IMR-90 (cell line): ENCODE data around the gene PGK1. TPM values are rescaled to one million over a fixed set of nuclear protein-coding genes. Genes with fewer than 3 reads are reported as not detected.

Experiments
- ATAC-seq: fragments of 200-7000 bp; cut with Tn5 transposase; 2 replicates; pipeline ENCODE4 v1.9.1; 2020; ENCODE audit warnings: low read depth, mild to moderate bottlenecking, moderate library complexity
- BruUV-seq: library from RNA; stranded (reverse); fragments of 400-500 nt; replicated peaks from 2 replicates; lab custom pipeline; 2021; lab: Mats Ljungman, UMichigan
- CTCF ChIA-PET: fragments of 300-600 bp; formaldehyde crosslinking; extraction: SDS; loops from one replicate; lab custom pipeline; 2021; ENCODE audit warnings: antibody characterized with exemption; lab: Yijun Ruan, JAX
- POLR2A ChIA-PET: fragments of 300-600 bp; sonication (Branson Sonifier 250); formaldehyde crosslinking; loops from one replicate; lab custom pipeline; 2022; ENCODE audit warnings: antibody characterized with exemption; ENCODE audit not compliant: unreplicated experiment; lab: Charles Lee
- DNase-seq: peaks from one replicate; pipeline ENCODE4 v3.0.0; 2013
- H2AFZ ChIP-seq: replicated peaks from 2 replicates; pipeline ENCODE3; 2013; ENCODE audit warnings: low read length, mild to moderate bottlenecking; ENCODE audit not compliant: poor library complexity
- H2AK5ac ChIP-seq: 2 replicates; pipeline ENCODE4 v1.6.1; 2013; ENCODE audit warnings: low read depth, low read length, inconsistent platforms
- H2AK9ac ChIP-seq: replicated peaks from 2 replicates; pipeline ENCODE3; 2013; ENCODE audit warnings: mild to moderate bottlenecking, low read depth, low read length, moderate library complexity; ENCODE audit not compliant: poor library complexity
- H2BK120ac ChIP-seq: 2 replicates; pipeline ENCODE4 v1.6.1; 2013; ENCODE audit warnings: low read depth, low read length, inconsistent platforms
- H2BK15ac ChIP-seq: 3 replicates; pipeline ENCODE4 v1.6.1; 2013; ENCODE audit warnings: low read depth, low read length, inconsistent platforms
- H2BK20ac ChIP-seq: 2 replicates; pipeline ENCODE4 v1.6.1; 2013; ENCODE audit warnings: low read depth, mild to moderate bottlenecking, inconsistent platforms, low read length, moderate library complexity
- H2BK5ac ChIP-seq: 2 replicates; pipeline ENCODE4 v1.6.1; 2013; ENCODE audit warnings: mild to moderate bottlenecking, low read depth, low read length, inconsistent platforms; ENCODE audit not compliant: poor library complexity, severe bottlenecking
- H3K14ac ChIP-seq: replicated peaks from 2 replicates; pipeline ENCODE4 v1.6.1; 2013; ENCODE audit warnings: low read depth, low read length, inconsistent platforms
- H3K18ac ChIP-seq: 2 replicates; pipeline ENCODE4 v1.6.1; 2013; ENCODE audit warnings: low read depth, low read length, control low read depth
- H3K23ac ChIP-seq: 2 replicates; pipeline ENCODE4 v1.6.1; 2013; ENCODE audit warnings: low read depth, low read length, inconsistent platforms
- H3K27ac ChIP-seq: 2 replicates; pipeline ENCODE4 v1.5.1; 2013; ENCODE audit warnings: mild to moderate bottlenecking, control low read depth, low read length; ENCODE audit not compliant: insufficient read depth
- H3K27me3 ChIP-seq: 2 replicates; pipeline ENCODE4 v1.6.1; 2013; ENCODE audit warnings: low read length; ENCODE audit not compliant: control insufficient read depth, insufficient read depth
- H3K36me3 ChIP-seq: 2 replicates; pipeline ENCODE4 v1.6.1; 2013; ENCODE audit warnings: low read length, mixed read lengths; ENCODE audit not compliant: control insufficient read depth, insufficient read depth
- H3K4ac ChIP-seq: 2 replicates; pipeline ENCODE4 v1.6.1; 2013; ENCODE audit warnings: low read depth, low read length, inconsistent platforms
- H3K4me1 ChIP-seq: 2 replicates; pipeline ENCODE4 v1.6.1; 2013; ENCODE audit warnings: low read length, mixed read lengths; ENCODE audit not compliant: control insufficient read depth, insufficient read depth
- H3K4me2 ChIP-seq: 2 replicates; pipeline ENCODE4 v1.6.1; 2013; ENCODE audit warnings: low read depth, mild to moderate bottlenecking, control low read depth, low read length, moderate library complexity
- H3K4me3 ChIP-seq: 2 replicates; pipeline ENCODE4 v1.5.1; 2013; ENCODE audit warnings: low read depth, mild to moderate bottlenecking, control low read depth, low read length, moderate library complexity; ENCODE audit not compliant: insufficient read depth
- H3K56ac ChIP-seq: 2 replicates; pipeline ENCODE4 v1.6.1; 2013; ENCODE audit warnings: low read length, inconsistent platforms; ENCODE audit not compliant: insufficient read depth; ENCODE audit errors: extremely low read depth
- H3K79me1 ChIP-seq, 2 experiments: 2 replicates each; pipeline ENCODE4 v1.6.1; 2013; ENCODE audit warnings: low read length in 2 of 2, inconsistent platforms in 1 of 2, low read depth in 1 of 2
- H3K9ac ChIP-seq: 2 replicates; pipeline ENCODE4 v1.6.1; 2013; ENCODE audit warnings: low read depth, low read length, control low read depth
- H3K9me1 ChIP-seq: 2 replicates; pipeline ENCODE4 v1.6.1; 2013; ENCODE audit warnings: low read length, inconsistent platforms; ENCODE audit not compliant: insufficient read depth
- H3K9me3 ChIP-seq: 2 replicates; pipeline ENCODE4 v1.6.1; 2013; ENCODE audit warnings: low read length; ENCODE audit not compliant: control insufficient read depth, insufficient read depth
- H4K20me1 ChIP-seq: 2 replicates; pipeline ENCODE4 v1.6.1; 2013; ENCODE audit warnings: low read length, inconsistent platforms; ENCODE audit not compliant: insufficient read depth
- H4K5ac ChIP-seq: 2 replicates; pipeline ENCODE4 v1.6.1; 2013; ENCODE audit warnings: mild to moderate bottlenecking, low read depth, low read length, control low read depth
- H4K8ac ChIP-seq, 2 experiments: 2 replicates each; pipeline ENCODE4 v1.6.1; 2013; ENCODE audit warnings: low read depth in 2 of 2, low read length in 2 of 2, control low read depth in 1 of 2, inconsistent platforms in 1 of 2
- H4K91ac ChIP-seq: 2 replicates; pipeline ENCODE4 v1.6.1; 2013; ENCODE audit warnings: low read depth, low read length, inconsistent platforms; ENCODE audit not compliant: insufficient read depth
- BHLHE40 ChIP-seq: fragments of 150-350 bp; IDR thresholded peaks from 2 replicates; pipeline ENCODE4 v1.6.1; 2016; ENCODE audit warnings: mild to moderate bottlenecking, low read depth, low read length
- CEBPB ChIP-seq: IDR thresholded peaks from 2 replicates; pipeline ENCODE4 v1.6.1; 2012; ENCODE audit warnings: low read depth, low read length, improper control_type of control experiment
- CHD1 ChIP-seq: IDR thresholded peaks from 2 replicates; pipeline ENCODE4 v1.6.1; 2012; ENCODE audit warnings: low read depth, low read length, improper control_type of control experiment
- CTCF ChIP-seq: conservative IDR thresholded peaks from 2 replicates; pipeline ENCODE4 v1.5.1; 2012; ENCODE audit warnings: mild to moderate bottlenecking, low read depth, low read length, improper control_type of control experiment
- FOS ChIP-seq: fragments of 150-350 bp; IDR thresholded peaks from 2 replicates; pipeline ENCODE4 v1.6.1; 2016; ENCODE audit warnings: low read depth, low read length
- POLR2A ChIP-seq: IDR thresholded peaks from 2 replicates; pipeline ENCODE4 v1.6.1; 2012; ENCODE audit warnings: mild to moderate bottlenecking, low read depth, low read length
- RAD21 ChIP-seq: IDR thresholded peaks from 2 replicates; pipeline ENCODE4 v1.6.1; 2012; ENCODE audit warnings: low read length, improper control_type of control experiment
- SMC3 ChIP-seq: fragments of 150-350 bp; IDR thresholded peaks from 2 replicates; pipeline ENCODE4 v1.6.1; 2016; ENCODE audit warnings: low read depth, mild to moderate bottlenecking, antibody characterized with exemption, low read length, moderate library complexity
- WGBS, 2 experiments: methylation state at CpG; one replicate each; pipeline versions ENCODE4 v1.1.5 to v1.1.7; 2013; ENCODE audit warnings: missing lambda C conversion rate in 2 of 2; ENCODE audit not compliant: insufficient read length in 1 of 2; ENCODE audit errors: extremely low coverage in 2 of 2; 5-methylcytosine and 5-hydroxymethylcytosine counted together
- dilution Hi-C: fragments of 300-500 bp; cut with HindIII; formaldehyde crosslinking; loops from one replicate; pipeline ENCODE4 v1.14.3; 2018; ENCODE audit warnings: low sequenced_read_pairs; ENCODE audit not compliant: unreplicated experiment
- in situ Hi-C: fragments of 300-500 bp; cut with MboI; formaldehyde crosslinking; loops from 3 replicates; pipeline ENCODE4 v1.14.3; 2019; ENCODE audit warnings: low sequenced_read_pairs, inconsistent platforms, mixed read lengths
- intact Hi-C: fragments of 100-400 bp; cut with micrococcal nuclease; formaldehyde crosslinking; loops from 2 replicates; pipeline ENCODE4 v1.10.0; 2022
- polyA plus RNA-seq, 3 experiments: library from polyadenylated mRNA; depleted of rRNA; stranded (reverse); fragments of >200 nt; gene quantifications; 2 replicates each; pipeline ENCODE4 v1.2.3, GENCODE V29; 2012; ENCODE audit warnings: low replicate concordance in 1 of 3
- total RNA-seq: library from RNA; depleted of rRNA; stranded (reverse); fragments of >200 nt; gene quantifications from 2 replicates; pipeline ENCODE4 v1.2.3, GENCODE V29; 2012
- TF ChIP-seq, protein P1 (sequence below): fragments of 150-350 bp; IDR thresholded peaks from 2 replicates; pipeline ENCODE4 v1.6.1; 2016; ENCODE audit warnings: low read depth, mild to moderate bottlenecking, low read length, moderate library complexity, borderline replicate concordance

Gene PGK1
- total and polyA plus RNA-seq, 2 of the 4 experiments (the other 2 are of a cell fraction) = 498 to 744 TPM

GRCh38 chrX:78066110-78066509, 37.9 kb upstream of the PGK1 start:
- in situ Hi-C loops (no loop called here), intact Hi-C loops (no loop called here), dilution Hi-C loops (no loop called here)
- ATAC-seq (peak; percentile 31), DNase-seq (peak; percentile 76)
- no peak overlapping the region for H3K9ac ChIP-seq
- H3K14ac ChIP-seq = no peak overlapping the region
- H2AK5ac ChIP-seq = 0 out of 2 replicates have a peak overlapping the region, but pooled peaks have one; percentile 47
- no peak overlapping the region for H3K4me3 ChIP-seq
- no CpG with 5 or more reads among the region's 1 CpG for whole genome bisulfite sequencing, 2 experiments
- H2BK120ac ChIP-seq = peak overlapping the region; percentile 76
- H3K4ac ChIP-seq = 0 out of 2 replicates have a peak overlapping the region, but pooled peaks have one; percentile 39
- H2BK15ac ChIP-seq = 0 out of 3 replicates have a peak overlapping the region, but pooled peaks have one; percentile 10
- ChIA-PET POLR2A (no interaction called here), CTCF (interaction anchor here (0.6 kb wide), 1 partner anchor 37 kb away, joined by 3 read pairs; no protein-coding TSS in a partner anchor)
- H3K4me2 ChIP-seq = 0 out of 2 replicates have a peak overlapping the region, but pooled peaks have one; percentile 9
- peaks cover 6% of the 10 kb centered on the region for H3K4me1 ChIP-seq
- H4K8ac ChIP-seq = peak overlapping the region; percentile 44 to 85; a peak in 1 of 4 replicates
- H3K27ac ChIP-seq = peak overlapping the region; percentile 77; the same call in 1 of the 2 replicates
- no peak overlapping the region; the same call in 1 of the 2 replicates for H3K23ac ChIP-seq
- no TSS peak for BruUV-seq
- peak overlapping the region; percentile 73; the same call in 1 of the 2 replicates for H2BK20ac ChIP-seq
- TF ChIP-seq FOS (no peak), CEBPB (no peak), RAD21 (no peak), BHLHE40 (no peak), CHD1 (no peak), CTCF (no peak), POLR2A (no peak), SMC3 (no peak)
- TF ChIP-seq, protein P1, sequence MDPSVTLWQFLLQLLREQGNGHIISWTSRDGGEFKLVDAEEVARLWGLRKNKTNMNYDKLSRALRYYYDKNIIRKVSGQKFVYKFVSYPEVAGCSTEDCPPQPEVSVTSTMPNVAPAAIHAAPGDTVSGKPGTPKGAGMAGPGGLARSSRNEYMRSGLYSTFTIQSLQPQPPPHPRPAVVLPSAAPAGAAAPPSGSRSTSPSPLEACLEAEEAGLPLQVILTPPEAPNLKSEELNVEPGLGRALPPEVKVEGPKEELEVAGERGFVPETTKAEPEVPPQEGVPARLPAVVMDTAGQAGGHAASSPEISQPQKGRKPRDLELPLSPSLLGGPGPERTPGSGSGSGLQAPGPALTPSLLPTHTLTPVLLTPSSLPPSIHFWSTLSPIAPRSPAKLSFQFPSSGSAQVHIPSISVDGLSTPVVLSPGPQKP = no peak
- H3K9me1 ChIP-seq = no peaks in the 10 kb centered on the region
- H4K91ac ChIP-seq = peak overlapping the region; percentile 27; the same call in 1 of the 2 replicates
- H3K56ac ChIP-seq = no peak overlapping the region
- H4K5ac ChIP-seq = peak overlapping the region; percentile 77
- no peak overlapping the region for H2AK9ac ChIP-seq
- no peak overlapping the region for H2AFZ ChIP-seq
- peaks cover 2% of the 10 kb centered on the region; the same call in 1 of the 2 replicates for H3K9me3 ChIP-seq
- peak overlapping the region; percentile 90 for H2BK5ac ChIP-seq
- peak overlapping the region; percentile 98 for H3K18ac ChIP-seq
- no peaks in the 10 kb centered on the region for H3K79me1 ChIP-seq
- no peaks in the 10 kb centered on the region; the same call in 1 of the 2 replicates for H3K27me3 ChIP-seq
- H4K20me1 ChIP-seq = no peaks in the 10 kb centered on the region
- H3K36me3 ChIP-seq = no peaks in the 10 kb centered on the region
